GM23338 (cell line): ENCODE data around the gene ANO6. TPM values are rescaled to one million over a fixed set of nuclear protein-coding genes. Genes with fewer than 3 reads are reported as not detected.

ENCODE experiments used
- ATAC-seq: fragments of 200-7000 bp; cut with Tn5 transposase; 3 replicates; pipeline ENCODE4 v1.9.1; 2020
- DNase-seq: peaks from one replicate; pipeline ENCODE4 v3.0.0-alpha.2; 2015; ENCODE audit warnings: low spot score
- H2AFZ ChIP-seq: fragments of 200-600 bp; sonication (generic); 2 replicates; pipeline ENCODE4 v1.8.0; 2016; ENCODE audit warnings: antibody characterized with exemption, mild to moderate bottlenecking, moderate library complexity
- H3F3A ChIP-seq: fragments of 200-600 bp; sonication (generic); replicated peaks from 2 replicates; pipeline ENCODE4 v1.8.0; 2017; ENCODE audit warnings: antibody characterized with exemption, mixed run types, low read depth
- H3K27ac ChIP-seq: fragments of 200-600 bp; sonication (generic); 2 replicates; pipeline ENCODE4 v1.6.1; 2016; ENCODE audit warnings: low read depth
- H3K27me3 ChIP-seq: fragments of 200-600 bp; sonication (generic); 2 replicates; pipeline ENCODE4 v1.8.0; 2016; ENCODE audit warnings: mild to moderate bottlenecking, mixed run types, moderate library complexity; ENCODE audit not compliant: insufficient read depth
- H3K36me3 ChIP-seq: fragments of 200-600 bp; sonication (generic); 2 replicates; pipeline ENCODE4 v1.8.0; 2016; ENCODE audit warnings: mild to moderate bottlenecking; ENCODE audit not compliant: insufficient read depth
- H3K4me1 ChIP-seq: fragments of 200-600 bp; sonication (generic); 2 replicates; pipeline ENCODE4 v1.8.0; 2016; ENCODE audit warnings: mild to moderate bottlenecking, moderate library complexity; ENCODE audit not compliant: insufficient read depth
- H3K4me2 ChIP-seq: fragments of 200-600 bp; sonication (generic); 2 replicates; pipeline ENCODE4 v1.7.1; 2017; ENCODE audit warnings: mixed run types
- H3K4me3 ChIP-seq: fragments of 200-600 bp; sonication (generic); 2 replicates; pipeline ENCODE4 v1.6.1; 2016; ENCODE audit warnings: mixed run types
- H3K79me2 ChIP-seq: fragments of 200-600 bp; sonication (generic); replicated peaks from 2 replicates; pipeline ENCODE4 v1.8.0; 2017; ENCODE audit warnings: mild to moderate bottlenecking; ENCODE audit not compliant: insufficient read depth
- H3K9me2 ChIP-seq: fragments of 200-600 bp; sonication (generic); 2 replicates; pipeline ENCODE4 v1.8.0; 2017; ENCODE audit not compliant: insufficient read depth
- H4K20me1 ChIP-seq: fragments of 200-600 bp; sonication (generic); replicated peaks from 2 replicates; pipeline ENCODE4 v1.8.0; 2017; ENCODE audit warnings: mild to moderate bottlenecking; ENCODE audit not compliant: insufficient read depth
- H3K27ac Mint-ChIP-seq: 2 replicates; pipeline ENCODE4 v1.8.0; 2020; ENCODE audit warnings: inconsistent platforms, mild to moderate bottlenecking, moderate library complexity, mixed read lengths
- H3K27me3 Mint-ChIP-seq: 3 replicates; pipeline ENCODE4 v1.8.0; 2022; ENCODE audit warnings: low read depth, mild to moderate bottlenecking, moderate library complexity, mixed read lengths, inconsistent platforms; ENCODE audit not compliant: insufficient read depth, poor library complexity
- H3K36me3 Mint-ChIP-seq: 3 replicates; pipeline ENCODE4 v1.8.0; 2021; ENCODE audit warnings: low read depth, mild to moderate bottlenecking, inconsistent platforms, moderate library complexity, mixed read lengths
- H3K4me1 Mint-ChIP-seq: 3 replicates; pipeline ENCODE4 v1.8.0; 2020; ENCODE audit warnings: mild to moderate bottlenecking, inconsistent platforms, mixed read lengths
- H3K4me3 Mint-ChIP-seq: 3 replicates; pipeline ENCODE4 v1.8.0; 2021; ENCODE audit warnings: moderate library complexity, mild to moderate bottlenecking, inconsistent platforms, mixed read lengths
- H3K9me3 Mint-ChIP-seq: 3 replicates; pipeline ENCODE4 v1.8.0; 2020; ENCODE audit warnings: moderate library complexity, mild to moderate bottlenecking, inconsistent platforms, mixed read lengths
- CREB1 ChIP-seq: fragments of 250-450 bp; sonication (Bioruptor Pico); IDR thresholded peaks from 2 replicates; pipeline ENCODE4 v1.5.0; 2020; ENCODE audit warnings: low read depth, mild to moderate bottlenecking, moderate library complexity
- EZH2 ChIP-seq: fragments of 200-600 bp; sonication (generic); IDR thresholded peaks from one replicate; pipeline ENCODE4 v1.8.0; 2017; ENCODE audit warnings: antibody characterized with exemption, mild to moderate bottlenecking, low read depth; ENCODE audit not compliant: unreplicated experiment
- EZH2phosphoT487 ChIP-seq: fragments of 200-600 bp; sonication (generic); IDR thresholded peaks from one replicate; pipeline ENCODE4 v1.8.1; 2018; ENCODE audit warnings: antibody characterized with exemption; ENCODE audit not compliant: unreplicated experiment
- NANOG ChIP-seq: IDR thresholded peaks from 2 replicates; pipeline ENCODE4 v1.6.1; 2016; ENCODE audit warnings: antibody characterized with exemption, borderline replicate concordance
- STAT1 ChIP-seq: IDR thresholded peaks from one replicate; pipeline ENCODE4 v1.6.1; 2016; ENCODE audit warnings: antibody characterized with exemption; ENCODE audit not compliant: unreplicated experiment
- ZNF114 ChIP-seq: fragments of 250-450 bp; sonication (Bioruptor Pico); IDR thresholded peaks from 2 replicates; pipeline ENCODE4 v1.5.0; 2020; ENCODE audit warnings: mild to moderate bottlenecking, moderate library complexity
- ZNF331 ChIP-seq: fragments of 250-450 bp; sonication (Bioruptor Pico); IDR thresholded peaks from 2 replicates; pipeline ENCODE4 v1.5.0; 2020; ENCODE audit warnings: low read depth, mild to moderate bottlenecking, moderate library complexity
- polyA plus RNA-seq: library from polyadenylated mRNA; unstranded; fragments of >200 nt; fragmentation: Nextera tagmentation; extraction: Ambion mirVana; gene quantifications from 2 replicates; pipeline ENCODE4 v1.2.1, GENCODE V29; 2016
- total RNA-seq: library from RNA; depleted of rRNA; stranded (reverse); fragments of >200 nt; shearing (Covaris generic); gene quantifications from 2 replicates; pipeline ENCODE4 v1.2.3, GENCODE V29; 2014
- TF ChIP-seq, protein P1 (sequence below): IDR thresholded peaks from 2 replicates; pipeline ENCODE4 v1.6.1; 2016; ENCODE audit warnings: antibody characterized with exemption
- TF ChIP-seq, protein P2 (sequence below): IDR thresholded peaks from one replicate; pipeline ENCODE4 v1.6.1; 2018; ENCODE audit warnings: antibody characterized with exemption; ENCODE audit not compliant: unreplicated experiment
- TF ChIP-seq, protein P3 (sequence below): fragments of 250-450 bp; sonication (Bioruptor Pico); IDR thresholded peaks from 2 replicates; pipeline ENCODE4 v1.5.0; 2020; ENCODE audit warnings: mild to moderate bottlenecking, moderate library complexity

The ANO6 gene
- total and polyA plus RNA-seq, 2 experiments from 2014 or later: 21.1 to 48.9 TPM

DNA sequence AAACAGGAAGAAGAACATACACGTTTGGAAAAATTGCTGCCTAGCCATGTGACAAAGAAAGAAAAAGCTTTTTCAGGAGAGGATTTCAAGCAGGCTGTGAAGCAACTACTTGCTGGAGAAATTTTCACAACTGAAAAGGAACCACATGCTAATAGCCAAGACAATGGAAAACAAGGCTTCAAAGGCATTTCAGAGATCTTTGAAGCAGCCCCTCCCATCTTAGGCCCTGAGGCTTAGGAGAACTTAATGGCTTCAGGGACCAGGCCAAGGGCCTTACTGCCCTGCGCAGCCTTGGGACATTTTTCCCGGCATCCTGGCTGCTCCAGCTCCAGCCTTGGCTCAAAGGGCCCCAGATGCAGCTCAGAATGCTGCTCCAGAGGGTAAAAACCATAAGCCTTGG, 257.7 kb downstream of the ANO6 start:
- Histone ChIP-seq H3K4me2 (no peak overlapping the region), H4K20me1 (no peaks in the 10 kb centered on the region), H3K79me2 (no peaks in the 10 kb centered on the region), H3K27me3 (no peaks in the 10 kb centered on the region), H3K9me2 (peaks cover 25% of the 10 kb centered on the region), H3K27ac (no peak overlapping the region), H3K4me1 (no peaks in the 10 kb centered on the region), H3K4me3 (no peak overlapping the region), H2AFZ (no peak overlapping the region), H3K36me3 (no peaks in the 10 kb centered on the region), H3F3A (no peaks in the 10 kb centered on the region)
- H3K4me1 Mint-ChIP-seq: no peaks in the 10 kb centered on the region
- peaks cover 3% of the 10 kb centered on the region for H3K27me3 Mint-ChIP-seq
- H3K9me3 Mint-ChIP-seq: peaks cover 19% of the 10 kb centered on the region
- DNase-seq: peak; percentile 37
- peak; percentile 37; the same call in 1 of the 3 replicates for ATAC-seq
- no peak overlapping the region for H3K27ac Mint-ChIP-seq
- H3K4me3 Mint-ChIP-seq: no peak overlapping the region
- H3K36me3 Mint-ChIP-seq: peaks cover 8% of the 10 kb centered on the region
- TF ChIP-seq EZH2phosphoT487 (no peak), ZNF114 (CRISPR knock-in tag) (no peak)

DNA sequence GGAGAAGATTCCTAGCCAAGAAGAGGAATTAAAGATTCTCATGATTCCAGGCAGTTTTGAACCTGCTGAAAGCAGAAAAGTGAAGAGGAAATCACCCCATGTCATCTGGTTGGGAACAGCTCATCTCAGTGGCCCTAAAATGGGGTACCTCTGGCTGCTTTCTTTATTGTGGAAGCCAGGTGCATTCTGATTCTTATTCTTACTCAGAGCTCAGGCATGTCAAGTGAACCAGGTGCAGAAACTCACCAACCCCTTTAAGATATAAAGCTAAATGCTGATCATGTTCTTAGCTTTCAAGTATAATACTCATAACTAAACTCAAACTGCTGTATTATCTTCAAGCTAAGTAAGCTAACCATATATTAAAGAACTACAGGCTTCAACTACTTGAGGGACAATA, 259.7 kb downstream of the ANO6 start:
- Mint-ChIP-seq H3K4me1 (no peaks in the 10 kb centered on the region), H3K27me3 (peaks cover 3% of the 10 kb centered on the region), H3K9me3 (peaks cover 22% of the 10 kb centered on the region), H3K27ac (no peak overlapping the region), H3K4me3 (no peak overlapping the region), H3K36me3 (peaks cover 11% of the 10 kb centered on the region)
- no peaks in the 10 kb centered on the region for H3K79me2 ChIP-seq
- no peak overlapping the region for H3K27ac ChIP-seq
- H3K9me2 ChIP-seq: peaks cover 21% of the 10 kb centered on the region
- H2AFZ ChIP-seq: no peak overlapping the region
- H3K4me2 ChIP-seq: no peak overlapping the region
- DNase-seq (no peak), ATAC-seq (no peak)
- H3K4me3 ChIP-seq: no peak overlapping the region
- H3F3A ChIP-seq: no peaks in the 10 kb centered on the region
- H3K36me3 ChIP-seq: no peaks in the 10 kb centered on the region
- no peaks in the 10 kb centered on the region for H3K4me1 ChIP-seq
- no peaks in the 10 kb centered on the region for H3K27me3 ChIP-seq
- no peaks in the 10 kb centered on the region for H4K20me1 ChIP-seq
- TF ChIP-seq, protein P1, sequence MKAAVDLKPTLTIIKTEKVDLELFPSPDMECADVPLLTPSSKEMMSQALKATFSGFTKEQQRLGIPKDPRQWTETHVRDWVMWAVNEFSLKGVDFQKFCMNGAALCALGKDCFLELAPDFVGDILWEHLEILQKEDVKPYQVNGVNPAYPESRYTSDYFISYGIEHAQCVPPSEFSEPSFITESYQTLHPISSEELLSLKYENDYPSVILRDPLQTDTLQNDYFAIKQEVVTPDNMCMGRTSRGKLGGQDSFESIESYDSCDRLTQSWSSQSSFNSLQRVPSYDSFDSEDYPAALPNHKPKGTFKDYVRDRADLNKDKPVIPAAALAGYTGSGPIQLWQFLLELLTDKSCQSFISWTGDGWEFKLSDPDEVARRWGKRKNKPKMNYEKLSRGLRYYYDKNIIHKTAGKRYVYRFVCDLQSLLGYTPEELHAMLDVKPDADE: no peak
- TF ChIP-seq ZNF331 (no peak), EZH2 (no peak), STAT1 (no peak), CREB1 (no peak), EZH2phosphoT487 (no peak), NANOG (no peak), ZNF114 (CRISPR knock-in tag) (no peak)
- TF ChIP-seq, protein P2, sequence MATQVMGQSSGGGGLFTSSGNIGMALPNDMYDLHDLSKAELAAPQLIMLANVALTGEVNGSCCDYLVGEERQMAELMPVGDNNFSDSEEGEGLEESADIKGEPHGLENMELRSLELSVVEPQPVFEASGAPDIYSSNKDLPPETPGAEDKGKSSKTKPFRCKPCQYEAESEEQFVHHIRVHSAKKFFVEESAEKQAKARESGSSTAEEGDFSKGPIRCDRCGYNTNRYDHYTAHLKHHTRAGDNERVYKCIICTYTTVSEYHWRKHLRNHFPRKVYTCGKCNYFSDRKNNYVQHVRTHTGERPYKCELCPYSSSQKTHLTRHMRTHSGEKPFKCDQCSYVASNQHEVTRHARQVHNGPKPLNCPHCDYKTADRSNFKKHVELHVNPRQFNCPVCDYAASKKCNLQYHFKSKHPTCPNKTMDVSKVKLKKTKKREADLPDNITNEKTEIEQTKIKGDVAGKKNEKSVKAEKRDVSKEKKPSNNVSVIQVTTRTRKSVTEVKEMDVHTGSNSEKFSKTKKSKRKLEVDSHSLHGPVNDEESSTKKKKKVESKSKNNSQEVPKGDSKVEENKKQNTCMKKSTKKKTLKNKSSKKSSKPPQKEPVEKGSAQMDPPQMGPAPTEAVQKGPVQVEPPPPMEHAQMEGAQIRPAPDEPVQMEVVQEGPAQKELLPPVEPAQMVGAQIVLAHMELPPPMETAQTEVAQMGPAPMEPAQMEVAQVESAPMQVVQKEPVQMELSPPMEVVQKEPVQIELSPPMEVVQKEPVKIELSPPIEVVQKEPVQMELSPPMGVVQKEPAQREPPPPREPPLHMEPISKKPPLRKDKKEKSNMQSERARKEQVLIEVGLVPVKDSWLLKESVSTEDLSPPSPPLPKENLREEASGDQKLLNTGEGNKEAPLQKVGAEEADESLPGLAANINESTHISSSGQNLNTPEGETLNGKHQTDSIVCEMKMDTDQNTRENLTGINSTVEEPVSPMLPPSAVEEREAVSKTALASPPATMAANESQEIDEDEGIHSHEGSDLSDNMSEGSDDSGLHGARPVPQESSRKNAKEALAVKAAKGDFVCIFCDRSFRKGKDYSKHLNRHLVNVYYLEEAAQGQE: no peak
- TF ChIP-seq, protein P3, sequence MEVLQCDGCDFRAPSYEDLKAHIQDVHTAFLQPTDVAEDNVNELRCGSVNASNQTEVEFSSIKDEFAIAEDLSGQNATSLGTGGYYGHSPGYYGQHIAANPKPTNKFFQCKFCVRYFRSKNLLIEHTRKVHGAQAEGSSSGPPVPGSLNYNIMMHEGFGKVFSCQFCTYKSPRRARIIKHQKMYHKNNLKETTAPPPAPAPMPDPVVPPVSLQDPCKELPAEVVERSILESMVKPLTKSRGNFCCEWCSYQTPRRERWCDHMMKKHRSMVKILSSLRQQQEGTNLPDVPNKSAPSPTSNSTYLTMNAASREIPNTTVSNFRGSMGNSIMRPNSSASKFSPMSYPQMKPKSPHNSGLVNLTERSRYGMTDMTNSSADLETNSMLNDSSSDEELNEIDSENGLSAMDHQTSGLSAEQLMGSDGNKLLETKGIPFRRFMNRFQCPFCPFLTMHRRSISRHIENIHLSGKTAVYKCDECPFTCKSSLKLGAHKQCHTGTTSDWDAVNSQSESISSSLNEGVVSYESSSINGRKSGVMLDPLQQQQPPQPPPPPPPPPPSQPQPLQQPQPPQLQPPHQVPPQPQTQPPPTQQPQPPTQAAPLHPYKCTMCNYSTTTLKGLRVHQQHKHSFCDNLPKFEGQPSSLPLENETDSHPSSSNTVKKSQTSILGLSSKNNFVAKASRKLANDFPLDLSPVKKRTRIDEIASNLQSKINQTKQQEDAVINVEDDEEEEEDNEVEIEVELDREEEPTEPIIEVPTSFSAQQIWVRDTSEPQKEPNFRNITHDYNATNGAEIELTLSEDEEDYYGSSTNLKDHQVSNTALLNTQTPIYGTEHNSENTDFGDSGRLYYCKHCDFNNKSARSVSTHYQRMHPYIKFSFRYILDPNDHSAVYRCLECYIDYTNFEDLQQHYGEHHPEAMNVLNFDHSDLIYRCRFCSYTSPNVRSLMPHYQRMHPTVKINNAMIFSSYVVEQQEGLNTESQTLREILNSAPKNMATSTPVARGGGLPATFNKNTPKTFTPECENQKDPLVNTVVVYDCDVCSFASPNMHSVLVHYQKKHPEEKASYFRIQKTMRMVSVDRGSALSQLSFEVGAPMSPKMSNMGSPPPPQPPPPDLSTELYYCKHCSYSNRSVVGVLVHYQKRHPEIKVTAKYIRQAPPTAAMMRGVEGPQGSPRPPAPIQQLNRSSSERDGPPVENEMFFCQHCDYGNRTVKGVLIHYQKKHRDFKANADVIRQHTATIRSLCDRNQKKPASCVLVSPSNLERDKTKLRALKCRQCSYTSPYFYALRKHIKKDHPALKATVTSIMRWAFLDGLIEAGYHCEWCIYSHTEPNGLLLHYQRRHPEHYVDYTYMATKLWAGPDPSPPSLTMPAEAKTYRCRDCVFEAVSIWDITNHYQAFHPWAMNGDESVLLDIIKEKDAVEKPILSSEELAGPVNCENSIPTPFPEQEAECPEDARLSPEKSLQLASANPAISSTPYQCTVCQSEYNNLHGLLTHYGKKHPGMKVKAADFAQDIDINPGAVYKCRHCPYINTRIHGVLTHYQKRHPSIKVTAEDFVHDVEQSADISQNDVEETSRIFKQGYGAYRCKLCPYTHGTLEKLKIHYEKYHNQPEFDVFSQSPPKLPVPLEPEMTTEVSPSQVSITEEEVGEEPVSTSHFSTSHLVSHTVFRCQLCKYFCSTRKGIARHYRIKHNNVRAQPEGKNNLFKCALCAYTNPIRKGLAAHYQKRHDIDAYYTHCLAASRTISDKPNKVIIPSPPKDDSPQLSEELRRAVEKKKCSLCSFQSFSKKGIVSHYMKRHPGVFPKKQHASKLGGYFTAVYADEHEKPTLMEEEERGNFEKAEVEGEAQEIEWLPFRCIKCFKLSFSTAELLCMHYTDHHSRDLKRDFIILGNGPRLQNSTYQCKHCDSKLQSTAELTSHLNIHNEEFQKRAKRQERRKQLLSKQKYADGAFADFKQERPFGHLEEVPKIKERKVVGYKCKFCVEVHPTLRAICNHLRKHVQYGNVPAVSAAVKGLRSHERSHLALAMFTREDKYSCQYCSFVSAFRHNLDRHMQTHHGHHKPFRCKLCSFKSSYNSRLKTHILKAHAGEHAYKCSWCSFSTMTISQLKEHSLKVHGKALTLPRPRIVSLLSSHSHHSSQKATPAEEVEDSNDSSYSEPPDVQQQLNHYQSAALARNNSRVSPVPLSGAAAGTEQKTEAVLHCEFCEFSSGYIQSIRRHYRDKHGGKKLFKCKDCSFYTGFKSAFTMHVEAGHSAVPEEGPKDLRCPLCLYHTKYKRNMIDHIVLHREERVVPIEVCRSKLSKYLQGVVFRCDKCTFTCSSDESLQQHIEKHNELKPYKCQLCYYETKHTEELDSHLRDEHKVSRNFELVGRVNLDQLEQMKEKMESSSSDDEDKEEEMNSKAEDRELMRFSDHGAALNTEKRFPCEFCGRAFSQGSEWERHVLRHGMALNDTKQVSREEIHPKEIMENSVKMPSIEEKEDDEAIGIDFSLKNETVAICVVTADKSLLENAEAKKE (CRISPR knock-in tag): no peak
